Kasumi-1 (cell line): ENCODE results near the gene TMEM207.

Experiments used
- DNase-seq, 2 experiments: peaks; one replicate each; lab custom pipeline; 2025; lab: John Stamatoyannopoulos, UW

The TMEM207 gene

GRCh38 chr3:190444576-190445145 lies 5.0 kb downstream of the TMEM207 start:
- no peak for DNase-seq

GRCh38 chr3:190444006-190444405 lies 5.7 kb downstream of the TMEM207 start:
- DNase-seq = no peak

- DNase-seq = peak; percentile 19 to 52
Observed at GRCh38 chr3:190443257-190443656, 6.4 kb downstream of the TMEM207 start.

GRCh38 chr3:190442240-190442639 lies 7.5 kb downstream of the TMEM207 start:
- no peak for DNase-seq

- DNase-seq = no peak
Observed at GRCh38 chr3:190436331-190436730, 13.4 kb downstream of the TMEM207 start.

GRCh38 chr3:190435618-190436017 lies 14.1 kb downstream of the TMEM207 start:
- no peak for DNase-seq

- no peak for DNase-seq
Observed at GRCh38 chr3:190433626-190434025, 16.1 kb downstream of the TMEM207 start.

GRCh38 chr3:190432216-190432615 lies 17.5 kb downstream of the TMEM207 start:
- no peak for DNase-seq

GRCh38 chr3:190430906-190431305 lies 18.8 kb downstream of the TMEM207 start:
- no peak for DNase-seq

- no peak for DNase-seq
Observed at GRCh38 chr3:190429681-190430080, 20.0 kb downstream of the TMEM207 start.

GRCh38 chr3:190426806-190427507 lies 22.7 kb downstream of the TMEM207 start:
- no peak for DNase-seq

GRCh38 chr3:190425833-190426232 lies 23.9 kb downstream of the TMEM207 start:
- no peak for DNase-seq

- DNase-seq = peak; percentile 64 to 78
Observed at GRCh38 chr3:190424478-190425439, 24.9 kb downstream of the TMEM207 start.

GRCh38 chr3:190424108-190424477 lies 25.6 kb downstream of the TMEM207 start:
- no peak for DNase-seq

GRCh38 chr3:190414297-190414696 lies 35.4 kb downstream of the TMEM207 start:
- DNase-seq = no peak

GRCh38 chr3:190404715-190405114 lies 45.0 kb downstream of the TMEM207 start:
- no peak for DNase-seq

GRCh38 chr3:190401963-190402362 lies 47.7 kb downstream of the TMEM207 start:
- DNase-seq = peak; percentile 39 to 49

- no peak for DNase-seq
Observed at GRCh38 chr3:190399677-190400076, 50.0 kb downstream of the TMEM207 start.

GRCh38 chr3:190397889-190398288 lies 51.8 kb downstream of the TMEM207 start:
- DNase-seq = no peak

GRCh38 chr3:190396001-190396400 lies 53.7 kb downstream of the TMEM207 start:
- no peak for DNase-seq

- no peak for DNase-seq
Observed at GRCh38 chr3:190388703-190389102, 61.0 kb downstream of the TMEM207 start.

- DNase-seq = no peak
Observed at GRCh38 chr3:190387578-190388213, 62.0 kb downstream of the TMEM207 start, which contains the start of gene CLDN16. CLDN16 (plus strand) TSS chr3:190388163; CDS start chr3:190388330, 167 bp downstream.
